Measurements from ENCODE around the gene HMGN1. TPM values are rescaled to one million over a fixed set of nuclear protein-coding genes. Genes with fewer than 3 reads are reported as not detected.

HMGN1 gene
- total and polyA plus RNA-seq, 8 donors, result 161 to 700 (median 674) TPM

DNA sequence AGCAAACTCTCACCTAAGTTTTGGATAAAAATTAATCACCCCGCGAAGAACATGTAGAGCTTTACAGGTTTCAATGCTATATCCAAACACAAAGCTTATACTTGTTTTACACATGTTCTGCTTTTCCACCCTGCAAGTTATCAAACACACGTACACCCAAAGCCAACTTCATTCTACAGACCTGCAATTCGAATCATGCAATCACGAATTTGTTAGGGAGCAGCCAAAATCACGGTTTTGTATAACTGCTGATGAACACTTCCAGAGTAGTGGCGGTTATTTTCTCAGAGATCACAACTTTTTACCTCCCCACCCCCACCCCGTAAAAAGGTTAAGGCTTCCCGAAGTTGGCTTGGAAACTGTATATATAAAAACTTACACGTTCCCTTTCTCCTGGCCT is 1.4 kb downstream of the HMGN1 start:
- TF ChIP-seq, protein P1, sequence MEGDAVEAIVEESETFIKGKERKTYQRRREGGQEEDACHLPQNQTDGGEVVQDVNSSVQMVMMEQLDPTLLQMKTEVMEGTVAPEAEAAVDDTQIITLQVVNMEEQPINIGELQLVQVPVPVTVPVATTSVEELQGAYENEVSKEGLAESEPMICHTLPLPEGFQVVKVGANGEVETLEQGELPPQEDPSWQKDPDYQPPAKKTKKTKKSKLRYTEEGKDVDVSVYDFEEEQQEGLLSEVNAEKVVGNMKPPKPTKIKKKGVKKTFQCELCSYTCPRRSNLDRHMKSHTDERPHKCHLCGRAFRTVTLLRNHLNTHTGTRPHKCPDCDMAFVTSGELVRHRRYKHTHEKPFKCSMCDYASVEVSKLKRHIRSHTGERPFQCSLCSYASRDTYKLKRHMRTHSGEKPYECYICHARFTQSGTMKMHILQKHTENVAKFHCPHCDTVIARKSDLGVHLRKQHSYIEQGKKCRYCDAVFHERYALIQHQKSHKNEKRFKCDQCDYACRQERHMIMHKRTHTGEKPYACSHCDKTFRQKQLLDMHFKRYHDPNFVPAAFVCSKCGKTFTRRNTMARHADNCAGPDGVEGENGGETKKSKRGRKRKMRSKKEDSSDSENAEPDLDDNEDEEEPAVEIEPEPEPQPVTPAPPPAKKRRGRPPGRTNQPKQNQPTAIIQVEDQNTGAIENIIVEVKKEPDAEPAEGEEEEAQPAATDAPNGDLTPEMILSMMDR (IDR thresholded peaks at IDR 0.05), result no peak
- intact Hi-C loops (cut with DNase I), result no loop called here
- H3K36me3 ChIP-seq, result peaks cover 2 to 12% of the 10 kb centered on the region in 2 donors
- no peak for ATAC-seq
- H3K4me3 ChIP-seq, result peak overlapping the region; percentile 53 to 79
- DNase-seq, result no peak
- peaks cover 24 to 35% of the 10 kb centered on the region in 2 donors for H3K4me1 ChIP-seq
- no peaks in the 10 kb centered on the region for H3K27me3 ChIP-seq
- H3K9me3 ChIP-seq, result no peaks in the 10 kb centered on the region
- H3K27ac ChIP-seq, result peak overlapping the region in 1 of 2 donors; percentile 93

DNA sequence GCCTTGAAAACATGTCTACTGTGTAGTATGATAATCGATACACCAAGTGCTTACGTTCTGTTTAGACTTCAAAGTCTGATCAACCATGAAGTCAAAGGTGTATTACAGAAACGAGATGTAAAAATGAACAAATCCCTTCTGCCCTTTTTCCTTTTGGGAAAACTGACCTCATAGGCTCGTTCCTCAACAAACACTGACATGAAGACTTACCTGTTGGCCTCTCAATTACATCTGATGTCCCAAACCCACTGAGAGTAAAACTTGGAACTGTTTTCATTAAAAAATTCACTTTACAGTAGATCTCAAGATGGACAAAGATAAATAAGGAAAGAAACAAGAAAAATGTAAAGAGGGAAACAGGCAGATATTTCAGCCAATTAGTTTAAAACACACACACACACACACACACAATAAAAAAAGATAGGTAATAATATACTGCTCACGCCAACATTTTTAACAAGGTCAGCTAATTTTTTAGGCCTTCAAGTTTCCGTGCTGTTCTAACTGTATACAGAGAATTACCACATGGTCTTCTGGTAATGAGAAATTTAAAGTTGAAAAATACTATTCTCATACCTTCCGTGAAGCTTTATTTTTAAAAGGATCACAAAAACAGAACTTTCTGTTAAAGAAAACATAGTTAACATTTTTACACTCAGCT is 2.1 kb downstream of the HMGN1 start:
- Histone ChIP-seq H3K9me3 (no peaks in the 10 kb centered on the region), H3K4me3 (peak overlapping the region; percentile 53 to 79), H3K27ac (no peak overlapping the region), H3K27me3 (no peaks in the 10 kb centered on the region), H3K36me3 (peaks cover 2 to 19% of the 10 kb centered on the region in 2 donors), H3K4me1 (peaks cover 24 to 35% of the 10 kb centered on the region in 2 donors)
- no peak for ATAC-seq
- intact Hi-C loops (cut with DNase I), result no loop called here
- TF ChIP-seq, protein P1 (IDR thresholded peaks at IDR 0.05), result no peak
- DNase-seq, result no peak

DNA sequence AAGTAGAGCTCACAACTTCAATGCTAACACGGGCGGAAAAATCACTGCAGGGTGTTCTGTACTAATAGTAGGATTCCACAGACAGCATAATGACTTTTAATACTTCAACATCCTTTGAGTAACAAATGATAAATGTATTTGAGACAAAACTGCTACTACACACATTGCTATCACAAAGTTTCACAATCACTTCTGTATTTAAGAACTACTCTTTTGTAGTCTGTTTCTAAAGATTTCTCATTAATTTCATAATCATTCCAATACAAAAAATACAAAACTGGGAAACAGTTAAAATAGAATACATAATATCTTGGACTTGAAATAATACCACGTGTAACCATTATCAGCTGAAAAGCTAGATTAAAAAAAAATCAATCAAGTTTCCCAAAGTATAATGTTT is 2.7 kb downstream of the HMGN1 start:
- Histone ChIP-seq H3K9me3 (no peaks in the 10 kb centered on the region), H3K4me1 (peaks cover 24 to 35% of the 10 kb centered on the region in 2 donors), H3K27me3 (no peaks in the 10 kb centered on the region), H3K27ac (no peak overlapping the region), H3K36me3 (peaks cover 2 to 25% of the 10 kb centered on the region in 2 donors), H3K4me3 (peak overlapping the region in 1 of 2 donors; percentile 79)
- DNase-seq (no peak), ATAC-seq (no peak)
- intact Hi-C loops (cut with DNase I), result no loop called here
- TF ChIP-seq, protein P1 (IDR thresholded peaks at IDR 0.05), result no peak

DNA sequence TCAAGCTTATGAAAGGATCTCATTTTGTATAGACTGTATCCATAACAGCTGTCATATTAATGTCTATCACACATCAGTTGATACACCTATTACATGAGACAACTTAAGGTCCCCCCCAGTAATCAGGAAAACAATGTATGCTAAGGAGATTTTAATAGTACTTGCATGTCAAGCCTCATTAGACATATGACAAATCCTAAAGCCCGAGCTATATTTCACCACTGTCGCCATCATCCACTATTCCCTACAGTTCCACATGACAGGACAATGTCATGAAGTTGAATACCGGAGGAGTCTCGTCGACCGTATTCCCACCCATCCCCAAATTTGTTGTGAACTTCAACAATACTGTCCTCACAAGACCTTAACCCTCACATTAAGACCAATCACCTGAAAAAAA is 3.4 kb downstream of the HMGN1 start:
- ATAC-seq, result no peak
- Histone ChIP-seq H3K27ac (no peak overlapping the region), H3K9me3 (no peaks in the 10 kb centered on the region), H3K4me3 (no peak overlapping the region), H3K36me3 (peaks cover 2 to 30% of the 10 kb centered on the region in 2 donors), H3K4me1 (peaks cover 24 to 34% of the 10 kb centered on the region in 2 donors), H3K27me3 (no peaks in the 10 kb centered on the region)
- no peak for DNase-seq
- TF ChIP-seq, protein P1 (IDR thresholded peaks at IDR 0.05), result no peak
- intact Hi-C loops (cut with DNase I), result no loop called here

DNA sequence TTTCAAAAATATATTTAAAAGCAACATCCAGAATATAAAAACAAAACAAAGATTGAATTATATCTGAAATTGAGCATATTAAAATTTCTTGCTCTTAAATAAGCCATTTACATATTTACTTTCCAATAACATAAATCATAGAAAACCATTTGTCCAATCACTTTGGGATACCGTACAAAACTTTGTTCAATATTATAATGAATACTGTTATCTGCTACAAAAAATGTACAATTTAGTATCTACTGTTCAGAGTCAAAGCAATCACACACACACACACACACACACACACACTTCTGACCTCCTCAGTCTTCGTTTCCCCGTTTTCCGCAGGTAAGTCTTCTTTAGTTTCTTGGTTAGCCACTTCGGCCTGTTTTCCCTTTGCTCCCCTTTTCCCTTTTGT is 4.0 kb downstream of the HMGN1 start:
- no peak overlapping the region for H3K4me3 ChIP-seq
- TF ChIP-seq, protein P1 (IDR thresholded peaks at IDR 0.05), result no peak
- intact Hi-C loops (cut with DNase I), result no loop called here
- no peaks in the 10 kb centered on the region for H3K9me3 ChIP-seq
- ATAC-seq (no peak), DNase-seq (no peak)
- H3K4me1 ChIP-seq, result peaks cover 19 to 28% of the 10 kb centered on the region in 2 donors
- H3K36me3 ChIP-seq, result peaks cover 2 to 30% of the 10 kb centered on the region in 2 donors
- no peaks in the 10 kb centered on the region for H3K27me3 ChIP-seq
- no peak overlapping the region for H3K27ac ChIP-seq
